K562 (cell line): ENCODE results near the gene EEFSEC. TPM values are rescaled to one million over a fixed set of nuclear protein-coding genes. Genes with fewer than 3 reads are reported as not detected.

Source experiments
- CTBP1 ChIP-seq: fragments of 450-650 bp; IDR thresholded peaks from 2 replicates; pipeline ENCODE4 v1.6.1; 2016; ENCODE audit warnings: borderline replicate concordance
- ETV5 ChIP-seq: sonication (generic); formaldehyde crosslinking; IDR thresholded peaks from 2 replicates; pipeline ENCODE4 v1.4.0; 2020; ENCODE audit warnings: low read depth, mild to moderate bottlenecking, missing genetic modification reagents
- FOXM1 ChIP-seq, 2 experiments: fragments of 450-650 bp in 1 of 2; sonication (generic) in 1 of 2; formaldehyde crosslinking in 1 of 2; IDR thresholded peaks; 2 replicates each; pipeline versions ENCODE4 v1.6.1 to v1.9.0; 2017 to 2022; ENCODE audit warnings: low read depth in 2 of 2, mild to moderate bottlenecking in 2 of 2, missing genetic modification reagents in 1 of 2, moderate library complexity in 1 of 2
- KAT8 ChIP-seq: fragments of 450-650 bp; IDR thresholded peaks from 2 replicates; pipeline ENCODE4 v1.6.1; 2016; ENCODE audit warnings: low read depth, mild to moderate bottlenecking
- MTA3 ChIP-seq: fragments of 450-650 bp; formaldehyde crosslinking; IDR thresholded peaks from 2 replicates; pipeline ENCODE4 v1.6.1; 2017; ENCODE audit warnings: mild to moderate bottlenecking, borderline replicate concordance
- PCBP2 ChIP-seq: fragments of 200-400 bp; formaldehyde crosslinking; IDR thresholded peaks from 2 replicates; pipeline ENCODE4 v1.6.1; 2018; ENCODE audit warnings: low read length, low read depth, mild to moderate bottlenecking, moderate library complexity; ENCODE audit not compliant: poor library complexity, severe bottlenecking
- RBBP5 ChIP-seq: fragments of 200-600 bp; sonication (generic); IDR thresholded peaks from 2 replicates; pipeline ENCODE4 v1.6.1; 2012; ENCODE audit warnings: borderline replicate concordance, mild to moderate bottlenecking, low read length, control low read depth, inconsistent platforms; ENCODE audit not compliant: insufficient read depth, poor library complexity, severe bottlenecking
- THRB ChIP-seq: fragments of 450-650 bp; formaldehyde crosslinking; conservative IDR thresholded peaks from 2 replicates; pipeline ENCODE4 v1.4.0; 2022; ENCODE audit warnings: mild to moderate bottlenecking, missing genetic modification characterization
- UBTF ChIP-seq, 2 experiments: IDR thresholded peaks; 2 replicates each; pipeline ENCODE4 v1.6.1; 2012; ENCODE audit warnings: improper control_type of control experiment in 2 of 2, low read depth in 2 of 2, low read length in 2 of 2, borderline replicate concordance in 1 of 2
- ZNF592 ChIP-seq: fragments of 450-650 bp; IDR thresholded peaks from 2 replicates; pipeline ENCODE4 v1.6.1; 2017; ENCODE audit warnings: antibody characterized with exemption, mild to moderate bottlenecking
- polyA plus RNA-seq, 8 experiments: library from polyadenylated mRNA; depleted of rRNA in 4 of 8; stranded (reverse) in 5 of 8; unstranded in 3 of 8; fragments of >200 nt; fragmentation: Nextera tagmentation in 2 of 8; fragmentation: Illumina TruSeq in 1 of 8; extraction: Ambion mirVana in 2 of 8; extraction: Trizol in 1 of 8; gene quantifications; 2 replicates each; pipeline versions ENCODE4 v1.2.1 to v1.2.3, GENCODE V29; 2011 to 2014; ENCODE audit warnings: inconsistent platforms in 1 of 8, missing spikeins in 1 of 8
- total RNA-seq, 7 experiments: library from RNA; depleted of rRNA in 6 of 7; stranded (reverse); fragments of >200 nt in 6 of 7; fragmentation: Illumina TruSeq in 2 of 7; extraction: Trizol in 2 of 7; gene quantifications; 2 replicates each; pipeline versions ENCODE4 v1.2.1 to v1.2.3, GENCODE V29; 2011 to 2021; ENCODE audit warnings: low replicate concordance in 1 of 7
- TF ChIP-seq, protein P1 (sequence below): fragments of 450-650 bp; IDR thresholded peaks from 2 replicates; pipeline ENCODE4 v1.6.1; 2016; ENCODE audit warnings: mild to moderate bottlenecking
- TF ChIP-seq, protein P2 (sequence below): fragments of 450-650 bp; formaldehyde crosslinking; IDR thresholded peaks from 2 replicates; pipeline ENCODE4 v1.4.0; 2020; ENCODE audit warnings: mild to moderate bottlenecking, moderate library complexity

EEFSEC gene
- total and polyA plus RNA-seq, 9 of the 15 experiments (the other 6 are each of a cell fraction or from before 2014, with no cell fraction given) = 0.35 to 11.8 (median 7.7) TPM

GRCh38 chr3:128123538-128124368 is 29.5 kb upstream of the EEFSEC start, which contains the start of gene RUVBL1 (continued):
- TF ChIP-seq THRB (no peak), UBTF (IDR thresholded peaks at IDR 0.05; ENCODE audit: borderline replicate concordance in 1 of 2, low read depth in 2 of 2, low read length in 2 of 2) (peak; percentile 61 to 78; a peak in 1 of 4 replicates), CTBP1 (peak; percentile 73; the same call in 1 of the 2 replicates), FOXM1 (IDR thresholded peaks at IDR 0.05; ENCODE audit: low read depth) (0 out of 2 replicates have a peak, but pooled peaks have one; percentile 18), FOXM1 (CRISPR knock-in tag; IDR thresholded peaks at IDR 0.05; ENCODE audit: low read depth) (no peak), MTA3 (peak; percentile 60; the same call in 1 of the 2 replicates), ZNF592 (peak; percentile 69), PCBP2 (no peak), KAT8 (peak; percentile 22; the same call in 1 of the 2 replicates), ETV5 (CRISPR knock-in tag) (peak; percentile 50; the same call in 1 of the 2 replicates), RBBP5 (peak; percentile 67)
- TF ChIP-seq, protein P1, sequence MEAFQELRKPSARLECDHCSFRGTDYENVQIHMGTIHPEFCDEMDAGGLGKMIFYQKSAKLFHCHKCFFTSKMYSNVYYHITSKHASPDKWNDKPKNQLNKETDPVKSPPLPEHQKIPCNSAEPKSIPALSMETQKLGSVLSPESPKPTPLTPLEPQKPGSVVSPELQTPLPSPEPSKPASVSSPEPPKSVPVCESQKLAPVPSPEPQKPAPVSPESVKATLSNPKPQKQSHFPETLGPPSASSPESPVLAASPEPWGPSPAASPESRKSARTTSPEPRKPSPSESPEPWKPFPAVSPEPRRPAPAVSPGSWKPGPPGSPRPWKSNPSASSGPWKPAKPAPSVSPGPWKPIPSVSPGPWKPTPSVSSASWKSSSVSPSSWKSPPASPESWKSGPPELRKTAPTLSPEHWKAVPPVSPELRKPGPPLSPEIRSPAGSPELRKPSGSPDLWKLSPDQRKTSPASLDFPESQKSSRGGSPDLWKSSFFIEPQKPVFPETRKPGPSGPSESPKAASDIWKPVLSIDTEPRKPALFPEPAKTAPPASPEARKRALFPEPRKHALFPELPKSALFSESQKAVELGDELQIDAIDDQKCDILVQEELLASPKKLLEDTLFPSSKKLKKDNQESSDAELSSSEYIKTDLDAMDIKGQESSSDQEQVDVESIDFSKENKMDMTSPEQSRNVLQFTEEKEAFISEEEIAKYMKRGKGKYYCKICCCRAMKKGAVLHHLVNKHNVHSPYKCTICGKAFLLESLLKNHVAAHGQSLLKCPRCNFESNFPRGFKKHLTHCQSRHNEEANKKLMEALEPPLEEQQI = no peak
- TF ChIP-seq, protein P2, sequence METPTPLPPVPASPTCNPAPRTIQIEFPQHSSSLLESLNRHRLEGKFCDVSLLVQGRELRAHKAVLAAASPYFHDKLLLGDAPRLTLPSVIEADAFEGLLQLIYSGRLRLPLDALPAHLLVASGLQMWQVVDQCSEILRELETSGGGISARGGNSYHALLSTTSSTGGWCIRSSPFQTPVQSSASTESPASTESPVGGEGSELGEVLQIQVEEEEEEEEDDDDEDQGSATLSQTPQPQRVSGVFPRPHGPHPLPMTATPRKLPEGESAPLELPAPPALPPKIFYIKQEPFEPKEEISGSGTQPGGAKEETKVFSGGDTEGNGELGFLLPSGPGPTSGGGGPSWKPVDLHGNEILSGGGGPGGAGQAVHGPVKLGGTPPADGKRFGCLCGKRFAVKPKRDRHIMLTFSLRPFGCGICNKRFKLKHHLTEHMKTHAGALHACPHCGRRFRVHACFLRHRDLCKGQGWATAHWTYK (CRISPR knock-in tag) = no peak
